ENCODE data around the gene UBE2D1. TPM values are rescaled to one million over a fixed set of nuclear protein-coding genes. Genes with fewer than 3 reads are reported as not detected.

The UBE2D1 gene
- total and polyA plus RNA-seq, 2 donors (not counting 3 experiments of a cell fraction or from before 2014, with no cell fraction given) = 13.5 to 14.5 TPM

- H3K9me1 ChIP-seq (replicated peaks; ENCODE audit: control insufficient read depth, extremely low read depth, insufficient read depth, low read length) = no peaks in the 10 kb centered on the region
- intact Hi-C loops (cut with micrococcal nuclease) (loop anchor here (10.0 kb wide), 1 partner anchor 209 kb away; the partner anchor contains the start of gene BICC1), dilution Hi-C loops (cut with MboI; ENCODE audit: extremely low pct_ligation_motif_present, low sequenced_read_pairs) (no loop called here)
- H3K4me3 ChIP-seq (replicated peaks in 1 of 3; ENCODE audit: insufficient read depth in 1 of 3, low read depth in 1 of 3, low read length in 3 of 3) = no peak overlapping the region
- H3K4me1 ChIP-seq (ENCODE audit: control insufficient read depth, extremely low read depth, insufficient read depth, low read length) = no peaks in the 10 kb centered on the region
- H3K27me3 ChIP-seq (ENCODE audit: control insufficient read depth in 2 of 2, insufficient read depth in 2 of 2, low read length in 2 of 2) = peaks cover 9 to 15% of the 10 kb centered on the region in 2 experiments
- no peaks in the 10 kb centered on the region for H4K20me1 ChIP-seq (replicated peaks; ENCODE audit: control insufficient read depth, extremely low read depth, insufficient read depth, low read length)
- no peak overlapping the region for H3K4me2 ChIP-seq (ENCODE audit: insufficient read depth, low read length)
- DNase-seq (ENCODE audit: low read depth, low spot score) (no peak), FAIRE-seq (no peak)
- H3K27ac ChIP-seq (ENCODE audit: insufficient read depth, low read depth, low read length) = no peak overlapping the region
- no peaks in the 10 kb centered on the region for H3K9me3 ChIP-seq (replicated peaks; ENCODE audit: control insufficient read depth, insufficient read depth, low read length)
- H3K9ac ChIP-seq (replicated peaks; ENCODE audit: extremely low read depth, insufficient read depth, low read length) = no peak overlapping the region
- TF ChIP-seq, protein P1, sequence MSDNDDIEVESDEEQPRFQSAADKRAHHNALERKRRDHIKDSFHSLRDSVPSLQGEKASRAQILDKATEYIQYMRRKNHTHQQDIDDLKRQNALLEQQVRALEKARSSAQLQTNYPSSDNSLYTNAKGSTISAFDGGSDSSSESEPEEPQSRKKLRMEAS (IDR thresholded peaks at IDR 0.05; ENCODE audit: insufficient read depth, insufficient read length) = no peak
- TF ChIP-seq CTCF (IDR thresholded peaks at IDR 0.05; ENCODE audit: extremely low read depth in 1 of 2, insufficient read depth in 1 of 2, low read depth in 1 of 2, low read length in 2 of 2) = no peak
- no peak for TF ChIP-seq JUN (IDR thresholded peaks at IDR 0.05; ENCODE audit: borderline replicate concordance, insufficient read depth, insufficient read length, low read depth)
- no peak for TF ChIP-seq POLR2AphosphoS5 (IDR thresholded peaks at IDR 0.05; ENCODE audit: insufficient read depth, low read depth, low read length)
- TF ChIP-seq GATA2 (IDR thresholded peaks at IDR 0.05; ENCODE audit: insufficient read depth, insufficient read length, low read depth, low read length) = no peak
- no peak for TF ChIP-seq POLR2A (IDR thresholded peaks at IDR 0.05; ENCODE audit: low read depth, low read length)
- no peak for TF ChIP-seq MYC (IDR thresholded peaks at IDR 0.05; ENCODE audit: low read depth, low read length)
- no peak for TF ChIP-seq FOS (IDR thresholded peaks at IDR 0.05; ENCODE audit: borderline replicate concordance, insufficient read depth, low read length)
- no peak for TF ChIP-seq EZH2 (IDR thresholded peaks at IDR 0.05; ENCODE audit: borderline replicate concordance, low read depth, low read length, severe bottlenecking)
- BruUV-seq (replicated peaks) = no TSS peak
- H3K36me3 ChIP-seq (ENCODE audit: control insufficient read depth in 2 of 2, extremely low read depth in 1 of 2, insufficient read depth in 2 of 2, low read length in 2 of 2) = no peaks in the 10 kb centered on the region
- H2AFZ ChIP-seq (ENCODE audit: low read depth, low read length) = no peak overlapping the region
- ChIA-PET POLR2A (no interaction called here), CTCF (interaction anchor here (0.9 to 2.9 kb wide), 2 partner anchors 10 to 79 kb away, joined by 4 to 13 read pairs; partner anchors contain the start of gene TFAM)
- no peaks in the 10 kb centered on the region for H3K79me2 ChIP-seq (ENCODE audit: control insufficient read depth, insufficient read depth, low read length)
Observed at GRCh38 chr10:58305821-58306220, 29.0 kb upstream of the UBE2D1 start.
